Fibroblast of gingiva (primary cell): ENCODE measurements around the gene BLTP3B.
A peak's percentile ranks its signal among the peaks of the same experiment; 100 is the strongest.

ENCODE experiments used
- DNase-seq: peaks from one replicate; pipeline ENCODE4 v3.0.0-alpha.2; 2011; ENCODE audit warnings: low read depth

Gene BLTP3B

DNA sequence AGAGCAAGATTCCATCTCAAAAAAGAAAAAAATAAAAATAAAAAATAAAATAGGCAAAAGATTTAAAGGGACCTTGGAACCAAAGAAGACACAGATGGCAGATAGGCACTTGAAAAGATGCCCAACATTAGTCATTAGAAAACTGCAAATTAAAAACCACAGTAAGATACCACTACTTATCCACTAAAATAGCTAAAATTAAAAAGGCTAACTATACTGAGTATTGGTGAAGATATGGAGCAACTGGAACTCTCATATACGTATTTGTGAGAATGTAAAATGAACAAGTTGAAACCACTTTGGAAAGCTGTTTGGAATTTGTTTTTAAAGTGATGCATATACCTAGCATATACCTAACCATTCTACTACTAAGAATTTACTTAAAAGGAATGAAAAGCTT, 22.3 kb downstream of the BLTP3B start:
- DNase-seq: no peak

DNA sequence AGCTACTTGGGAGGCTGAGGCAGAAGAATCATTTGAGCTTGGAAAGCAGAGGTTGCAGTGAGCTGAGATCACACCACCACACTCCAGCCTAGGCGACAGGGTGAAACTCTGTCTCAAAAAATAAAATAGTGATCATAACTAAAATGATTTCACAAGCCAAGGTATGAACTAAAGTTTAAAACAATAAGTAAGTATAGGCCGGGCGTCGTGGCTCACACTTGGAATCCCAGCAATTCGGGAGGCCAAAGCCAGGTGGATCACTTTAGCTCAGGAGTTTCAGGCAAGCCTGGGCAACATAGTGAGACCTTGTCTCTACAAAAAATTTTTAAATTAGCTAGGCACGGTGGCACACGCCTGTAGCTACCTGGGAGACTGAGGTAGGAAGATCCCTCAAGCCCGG, 27.4 kb downstream of the BLTP3B start:
- no peak for DNase-seq

DNA sequence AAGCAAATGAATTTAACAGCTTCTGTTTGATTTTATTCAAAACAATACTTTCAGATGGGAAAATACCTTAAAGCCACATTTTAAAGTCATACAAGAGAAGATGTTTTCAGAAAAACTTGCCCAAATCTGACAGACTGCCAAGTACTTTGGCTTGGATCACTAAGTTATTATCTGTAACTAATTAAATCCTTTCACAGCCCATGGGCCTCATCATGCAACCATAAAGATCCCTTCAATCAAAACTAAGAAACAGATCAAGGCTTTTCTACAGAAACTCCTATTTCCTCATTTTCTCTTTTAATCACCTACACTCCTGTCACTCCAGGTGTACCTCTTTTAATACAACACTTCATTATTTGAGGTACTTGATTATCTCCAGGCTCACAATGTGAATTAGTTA, 28.1 kb downstream of the BLTP3B start:
- DNase-seq: peak; percentile 48

DNA sequence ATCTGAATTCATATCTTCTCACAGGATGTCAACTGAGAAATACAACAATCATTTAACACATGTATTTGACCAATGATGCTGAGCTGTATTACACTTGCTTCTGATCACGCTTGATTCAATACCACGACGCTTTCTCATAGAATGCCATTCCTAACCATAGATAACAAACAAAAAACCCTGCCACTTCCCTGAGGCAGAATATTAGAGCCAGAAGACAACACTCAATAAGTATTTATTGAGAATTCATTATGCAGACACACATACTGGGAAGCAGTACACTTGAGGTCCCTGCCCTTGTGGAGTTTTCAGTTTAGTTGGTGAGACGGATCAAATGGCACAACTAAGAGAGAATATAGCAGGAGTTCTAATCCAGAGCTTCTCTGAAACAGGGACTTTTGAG, 32.4 kb downstream of the BLTP3B start:
- no peak for DNase-seq

DNA sequence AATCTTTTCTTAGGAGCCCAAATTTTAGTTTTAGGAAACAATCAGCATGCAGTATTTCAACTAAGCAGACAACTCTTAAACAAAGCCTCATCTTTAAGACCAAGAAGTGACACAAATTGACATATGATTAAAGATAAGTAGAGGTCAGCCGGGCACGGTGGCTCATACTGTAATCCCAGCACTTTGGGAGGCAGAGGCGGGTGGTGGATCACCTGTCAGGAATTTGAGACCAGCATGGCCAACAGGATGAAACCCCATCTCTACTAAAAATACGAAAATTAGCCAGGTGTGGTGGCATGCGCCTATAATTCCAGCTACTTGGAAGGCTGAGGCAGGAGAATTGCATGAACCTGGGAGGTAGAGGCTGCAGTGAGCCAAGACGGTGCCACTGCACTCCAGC, 35.8 kb downstream of the BLTP3B start:
- DNase-seq: no peak

DNA sequence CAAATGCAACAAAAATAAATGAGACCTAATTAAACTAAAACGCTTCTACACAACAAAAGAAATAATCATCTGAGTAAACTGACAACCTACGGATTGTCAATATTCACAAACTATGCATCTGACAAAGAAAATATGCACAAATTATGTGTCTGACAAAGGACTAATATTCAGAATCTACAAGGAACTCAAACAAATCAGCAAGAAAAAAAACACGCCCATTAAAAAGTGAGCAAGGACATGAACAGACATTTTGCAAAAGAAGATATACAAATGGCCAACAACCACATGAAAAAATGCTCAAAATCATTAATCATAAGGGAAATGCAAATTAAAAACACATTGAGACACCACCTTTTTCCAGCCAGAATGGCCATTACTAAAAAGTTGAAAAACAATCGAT, 37.0 kb downstream of the BLTP3B start:
- DNase-seq: no peak

DNA sequence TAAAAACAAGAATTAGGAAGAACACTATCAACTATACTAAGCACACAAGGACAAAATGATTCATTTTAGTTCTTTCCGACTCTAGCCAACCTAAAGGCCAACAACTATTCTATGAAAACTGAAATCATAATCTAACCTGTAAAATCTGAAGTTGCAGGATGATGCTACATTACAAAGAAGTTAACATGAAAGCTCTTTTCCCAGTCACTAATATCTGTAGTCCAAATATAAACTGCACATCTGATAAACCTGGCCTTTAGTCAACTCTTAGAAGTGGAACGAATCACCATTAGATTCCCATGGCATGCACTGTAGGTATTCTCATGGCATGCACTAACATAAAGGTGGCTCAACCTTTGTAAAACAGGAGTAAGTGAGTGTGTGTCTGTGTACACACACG, 41.7 kb downstream of the BLTP3B start:
- no peak for DNase-seq
